ENCODE data around the gene SLC22A7.

GRCh38 chr6:43308101-43308989 lies 10.3 kb downstream of the SLC22A7 start, which contains the start of gene CRIP3:
- TF ChIP-seq CTCF (IDR thresholded peaks at IDR 0.05) (peak; percentile 74), EZH2 (IDR thresholded peaks at IDR 0.05; ENCODE audit: borderline replicate concordance, insufficient read depth, low read depth, low read length, poor library complexity, severe bottlenecking) (no peak)

Data from B cell (primary cell).